CD4-positive, CD25-positive, alpha-beta regulatory T cell (primary cell): ENCODE results near the gene COL4A1. TPM values are rescaled to one million over a fixed set of nuclear protein-coding genes. Genes with fewer than 3 reads are reported as not detected.

Experiments used
- ATAC-seq, 2 donors: fragments of 150-1000 bp; cut with Tn5 transposase; one replicate each; pipeline ENCODE4 v1.10.0; 2021; ENCODE audit warnings: low read depth in 2 of 2, moderate number of reproducible peaks in 2 of 2, moderate library complexity in 1 of 2
- DNase-seq, 3 donors: peaks; one replicate each; pipeline versions ENCODE4 v3.0.0 to v3.0.0-alpha.2; 2012 to 2022; ENCODE audit warnings: mixed read lengths in 1 of 3
- H3K27ac ChIP-seq: one replicate; pipeline ENCODE4 v1.7.0; 2013; ENCODE audit warnings: mild to moderate bottlenecking, low read length; ENCODE audit not compliant: insufficient read depth, poor library complexity, severe bottlenecking
- H3K27me3 ChIP-seq: one replicate; pipeline ENCODE4 v1.7.0; 2013; ENCODE audit warnings: low read length; ENCODE audit not compliant: control insufficient read depth, insufficient read depth
- H3K36me3 ChIP-seq: one replicate; pipeline ENCODE4 v1.7.0; 2013; ENCODE audit warnings: mild to moderate bottlenecking, low read length, moderate library complexity; ENCODE audit not compliant: control insufficient read depth, insufficient read depth
- H3K4me1 ChIP-seq: 2 replicates; pipeline ENCODE4 v1.7.0; 2013; ENCODE audit warnings: mild to moderate bottlenecking, low read length; ENCODE audit not compliant: insufficient read depth, control insufficient read depth, poor library complexity, severe bottlenecking
- H3K4me3 ChIP-seq: one replicate; pipeline ENCODE4 v1.7.0; 2013; ENCODE audit warnings: low read depth, mild to moderate bottlenecking, low read length, moderate library complexity
- H3K9me3 ChIP-seq, 2 experiments: 1 replicate in 1 of 2; 2 replicates in 1 of 2; pipeline ENCODE4 v1.7.0; 2013; ENCODE audit warnings: low read length in 2 of 2, mild to moderate bottlenecking in 1 of 2, moderate library complexity in 1 of 2; ENCODE audit not compliant: control insufficient read depth in 2 of 2
- H3K27ac Mint-ChIP-seq, 3 donors: one replicate each; pipeline ENCODE4 v1.8.0; 2020 to 2022; ENCODE audit warnings: mild to moderate bottlenecking in 3 of 3, mixed read lengths in 3 of 3, moderate library complexity in 2 of 3
- H3K27me3 Mint-ChIP-seq: one replicate; pipeline ENCODE4 v1.8.0; 2022; ENCODE audit warnings: mild to moderate bottlenecking, mixed read lengths
- H3K36me3 Mint-ChIP-seq: one replicate; pipeline ENCODE4 v1.8.0; 2020; ENCODE audit warnings: mixed read lengths
- H3K4me1 Mint-ChIP-seq, 4 donors: one replicate each; pipeline ENCODE4 v1.8.0; 2020 to 2022; ENCODE audit warnings: mixed read lengths in 4 of 4, mild to moderate bottlenecking in 1 of 4
- H3K4me3 Mint-ChIP-seq, 4 donors: one replicate each; pipeline ENCODE4 v1.8.0; 2020 to 2022; ENCODE audit warnings: mild to moderate bottlenecking in 4 of 4, mixed read lengths in 4 of 4, moderate library complexity in 3 of 4
- H3K9me3 Mint-ChIP-seq, 7 donors: one replicate each; pipeline ENCODE4 v1.8.0; 2020 to 2022; ENCODE audit warnings: mixed read lengths in 7 of 7, mild to moderate bottlenecking in 3 of 7, moderate library complexity in 2 of 7
- polyA plus RNA-seq, 4 donors: library from polyadenylated mRNA; unstranded; fragments of 300-500 nt; fragmentation: Illumina TruSeq; gene quantifications; one replicate each; pipeline ENCODE4 v1.2.3, GENCODE V29; 2021
- total RNA-seq: library from RNA; stranded (reverse); gene quantifications from one replicate; pipeline ENCODE4 v1.2.3, GENCODE V29; 2022

The COL4A1 gene
- total and polyA plus RNA-seq, 5 donors from 2014 or later = not detected

- DNase-seq = peak in 1 of 3 donors; percentile 3
Observed at GRCh38 chr13:110298505-110299282, 8.3 kb downstream of the COL4A1 start.

GRCh38 chr13:110297766-110298504, 9.0 kb downstream of the COL4A1 start:
- H3K27me3 Mint-ChIP-seq = peaks cover 35% of the 10 kb centered on the region
- H3K36me3 ChIP-seq = no peaks in the 10 kb centered on the region
- ATAC-seq (no peak), DNase-seq (no peak)
- no peaks in the 10 kb centered on the region for H3K9me3 ChIP-seq
- no peak overlapping the region for H3K27ac Mint-ChIP-seq
- no peak overlapping the region for H3K4me3 Mint-ChIP-seq
- no peaks in the 10 kb centered on the region for H3K4me1 ChIP-seq
- H3K27me3 ChIP-seq = peaks cover 12% of the 10 kb centered on the region
- no peak overlapping the region for H3K27ac ChIP-seq
- no peak overlapping the region for H3K4me3 ChIP-seq
- no peaks in the 10 kb centered on the region for H3K9me3 Mint-ChIP-seq
- H3K4me1 Mint-ChIP-seq = no peaks in the 10 kb centered on the region
- no peaks in the 10 kb centered on the region for H3K36me3 Mint-ChIP-seq

More at GRCh38 chr13:110298505-110299282, 8.3 kb downstream of the COL4A1 start:
- no peaks in the 10 kb centered on the region for H3K36me3 Mint-ChIP-seq
- no peaks in the 10 kb centered on the region for H3K9me3 ChIP-seq
- H3K4me1 Mint-ChIP-seq = no peaks in the 10 kb centered on the region
- no peaks in the 10 kb centered on the region for H3K4me1 ChIP-seq
- ATAC-seq = no peak
- peaks cover 38% of the 10 kb centered on the region for H3K27me3 Mint-ChIP-seq
- H3K27ac ChIP-seq = no peak overlapping the region
- no peaks in the 10 kb centered on the region for H3K36me3 ChIP-seq
- H3K27me3 ChIP-seq = peaks cover 12% of the 10 kb centered on the region
- H3K4me3 Mint-ChIP-seq = no peak overlapping the region
- H3K27ac Mint-ChIP-seq = no peak overlapping the region
- no peaks in the 10 kb centered on the region for H3K9me3 Mint-ChIP-seq
- H3K4me3 ChIP-seq = no peak overlapping the region

GRCh38 chr13:110297011-110297410, 9.9 kb downstream of the COL4A1 start:
- Mint-ChIP-seq H3K36me3 (no peaks in the 10 kb centered on the region), H3K4me1 (no peaks in the 10 kb centered on the region), H3K27me3 (peaks cover 32% of the 10 kb centered on the region), H3K27ac (no peak overlapping the region), H3K9me3 (peaks cover 0 to 2% (median 0%) of the 10 kb centered on the region in 7 donors), H3K4me3 (no peak overlapping the region)
- Histone ChIP-seq H3K4me3 (no peak overlapping the region), H3K36me3 (no peaks in the 10 kb centered on the region), H3K27ac (no peak overlapping the region), H3K27me3 (peaks cover 12% of the 10 kb centered on the region), H3K9me3 (no peaks in the 10 kb centered on the region), H3K4me1 (no peaks in the 10 kb centered on the region)
- no peak for ATAC-seq
- DNase-seq = no peak

DNA sequence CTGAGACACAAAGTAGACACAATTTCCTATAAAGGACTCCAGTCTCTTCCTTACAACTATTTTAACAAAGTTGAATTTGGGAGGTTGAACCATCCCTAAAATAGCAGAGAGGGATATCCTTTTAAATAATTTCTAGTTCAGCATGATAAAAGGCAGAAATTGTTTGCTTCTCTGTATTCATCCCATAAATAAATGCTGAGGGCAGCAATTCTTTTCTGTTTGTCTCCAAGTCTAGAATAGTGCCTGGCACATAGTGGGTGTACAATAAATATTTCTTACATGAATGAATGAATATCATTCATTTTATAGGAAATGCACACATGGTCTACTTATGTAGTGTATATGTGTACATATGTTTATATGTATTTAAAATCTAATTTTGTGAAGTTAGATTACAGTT, 12.3 kb downstream of the COL4A1 start:
- H3K36me3 ChIP-seq = no peaks in the 10 kb centered on the region
- H3K9me3 ChIP-seq = no peaks in the 10 kb centered on the region
- no peaks in the 10 kb centered on the region for H3K4me1 Mint-ChIP-seq
- no peaks in the 10 kb centered on the region for H3K36me3 Mint-ChIP-seq
- ATAC-seq (no peak), DNase-seq (no peak)
- H3K4me3 ChIP-seq = no peak overlapping the region
- H3K9me3 Mint-ChIP-seq = peaks cover 0 to 4% (median 0%) of the 10 kb centered on the region in 7 donors
- H3K27me3 ChIP-seq = peaks cover 10% of the 10 kb centered on the region
- H3K27me3 Mint-ChIP-seq = peaks cover 21% of the 10 kb centered on the region
- H3K4me1 ChIP-seq = no peaks in the 10 kb centered on the region
- no peak overlapping the region for H3K4me3 Mint-ChIP-seq
- H3K27ac Mint-ChIP-seq = no peak overlapping the region
- no peak overlapping the region for H3K27ac ChIP-seq

GRCh38 chr13:110294146-110294545, 12.8 kb downstream of the COL4A1 start:
- H3K4me3 Mint-ChIP-seq = no peak overlapping the region

GRCh38 chr13:110293649-110294048, 13.3 kb downstream of the COL4A1 start:
- no peaks in the 10 kb centered on the region for H3K36me3 Mint-ChIP-seq
- peaks cover 0 to 4% (median 0%) of the 10 kb centered on the region in 7 donors for H3K9me3 Mint-ChIP-seq
- Histone ChIP-seq H3K4me3 (no peak overlapping the region), H3K27me3 (peaks cover 10% of the 10 kb centered on the region), H3K27ac (no peak overlapping the region), H3K4me1 (no peaks in the 10 kb centered on the region), H3K9me3 (no peaks in the 10 kb centered on the region), H3K36me3 (no peaks in the 10 kb centered on the region)
- H3K27ac Mint-ChIP-seq = no peak overlapping the region
- DNase-seq (no peak), ATAC-seq (no peak)
- no peak overlapping the region for H3K4me3 Mint-ChIP-seq
- H3K27me3 Mint-ChIP-seq = peaks cover 21% of the 10 kb centered on the region
- H3K4me1 Mint-ChIP-seq = no peaks in the 10 kb centered on the region

More at GRCh38 chr13:110294146-110294545, 12.8 kb downstream of the COL4A1 start:
- Mint-ChIP-seq H3K27me3 (peaks cover 21% of the 10 kb centered on the region), H3K9me3 (peaks cover 0 to 4% (median 0%) of the 10 kb centered on the region in 7 donors), H3K4me1 (no peaks in the 10 kb centered on the region), H3K27ac (no peak overlapping the region), H3K36me3 (no peaks in the 10 kb centered on the region)
- Histone ChIP-seq H3K27me3 (peaks cover 10% of the 10 kb centered on the region), H3K36me3 (no peaks in the 10 kb centered on the region), H3K4me1 (no peaks in the 10 kb centered on the region), H3K9me3 (no peaks in the 10 kb centered on the region), H3K27ac (no peak overlapping the region), H3K4me3 (no peak overlapping the region)
- no peak for DNase-seq
- no peak for ATAC-seq

DNA sequence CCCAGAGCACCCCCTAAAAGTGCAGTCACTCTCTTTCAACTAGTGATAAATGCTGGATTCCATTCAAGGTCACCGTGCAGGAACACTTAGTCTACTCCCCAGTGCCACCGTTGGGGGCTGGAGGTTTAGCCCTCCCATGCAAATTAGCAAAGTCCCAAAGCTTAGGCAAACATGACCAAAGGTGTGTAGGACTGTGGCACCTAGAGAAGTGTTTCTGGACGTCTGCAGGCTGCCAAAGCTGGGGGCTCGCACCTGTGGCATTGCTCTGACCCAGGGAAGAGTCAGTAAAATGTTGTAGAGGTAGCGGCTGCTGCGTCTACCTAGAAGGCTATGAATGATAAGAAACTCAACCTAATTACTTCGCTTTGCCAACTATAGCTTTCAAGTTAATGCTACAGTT, 13.9 kb downstream of the COL4A1 start:
- Histone ChIP-seq H3K36me3 (no peaks in the 10 kb centered on the region), H3K4me3 (no peak overlapping the region), H3K9me3 (no peaks in the 10 kb centered on the region), H3K4me1 (no peaks in the 10 kb centered on the region), H3K27me3 (peaks cover 5% of the 10 kb centered on the region), H3K27ac (no peak overlapping the region)
- Mint-ChIP-seq H3K27me3 (peaks cover 16% of the 10 kb centered on the region), H3K9me3 (peaks cover 0 to 4% (median 0%) of the 10 kb centered on the region in 7 donors), H3K27ac (no peak overlapping the region), H3K4me1 (no peaks in the 10 kb centered on the region), H3K4me3 (no peak overlapping the region), H3K36me3 (no peaks in the 10 kb centered on the region)
- ATAC-seq = no peak
- no peak for DNase-seq
